OCI-LY3 (cell line): Measurements from ENCODE around the gene ANO10.

Experiments
- H2AFZ ChIP-seq: fragments of 200-600, 300-600 bp; shearing (Covaris generic); 2 replicates; pipeline ENCODE4 v1.6.0; 2014; ENCODE audit warnings: antibody characterized with exemption, low read depth, low read length
- H3K27ac ChIP-seq: fragments of 200-600, 300-600 bp; sonication (generic); 2 replicates; pipeline ENCODE4 v1.5.1; 2014; ENCODE audit warnings: mild to moderate bottlenecking, low read length, moderate library complexity, mixed read lengths
- H3K27me3 ChIP-seq: fragments of 200-600, 300-600 bp; sonication (generic); 2 replicates; pipeline ENCODE4 v1.6.1; 2014; ENCODE audit warnings: low read depth, low read length, mixed read lengths
- H3K36me3 ChIP-seq: fragments of 200-600, 300-600 bp; sonication (generic); replicated peaks from 2 replicates; pipeline ENCODE3; 2014; ENCODE audit warnings: low read depth, low read length, mixed read lengths
- H3K4me1 ChIP-seq: fragments of 300-600, 200-600 bp; sonication (generic); 2 replicates; pipeline ENCODE4 v1.6.1; 2014; ENCODE audit warnings: low read length, mixed read lengths
- H3K4me2 ChIP-seq: fragments of 200-600, 300-600 bp; sonication (generic); 2 replicates; pipeline ENCODE4 v1.6.1; 2014; ENCODE audit warnings: low read length, mixed read lengths
- H3K4me3 ChIP-seq: fragments of 300-600, 200-600 bp; sonication (generic); 2 replicates; pipeline ENCODE4 v1.5.1; 2014; ENCODE audit warnings: antibody characterized with exemption, mild to moderate bottlenecking, low read length, moderate library complexity
- H3K79me2 ChIP-seq: fragments of 300-600, 200-600 bp; shearing (Covaris generic); 2 replicates; pipeline ENCODE4 v1.6.1; 2014; ENCODE audit warnings: mild to moderate bottlenecking, low read length, mixed read lengths
- H3K9ac ChIP-seq: fragments of 300-600, 200-600 bp; shearing (Covaris generic); 2 replicates; pipeline ENCODE4 v1.6.0; 2014; ENCODE audit warnings: mild to moderate bottlenecking, low read length, moderate library complexity
- H3K9me3 ChIP-seq: fragments of 200-600, 300-600 bp; shearing (Covaris generic); 2 replicates; pipeline ENCODE4 v1.6.1; 2014; ENCODE audit warnings: low read length, mixed read lengths; ENCODE audit not compliant: insufficient read depth
- H4K20me1 ChIP-seq: fragments of 200-600, 300-600 bp; sonication (generic); 2 replicates; pipeline ENCODE4 v1.6.1; 2016; ENCODE audit warnings: low read length, mixed read lengths; ENCODE audit not compliant: insufficient read depth
- EZH2phosphoT487 ChIP-seq: fragments of 200-600 bp; shearing (Covaris generic); IDR thresholded peaks from 2 replicates; pipeline ENCODE4 v1.6.1; 2018; ENCODE audit warnings: antibody characterized with exemption, mixed run types, low read depth
- TF ChIP-seq, protein P1 (sequence below): fragments of 200-600, 300-600 bp; sonication (generic); IDR thresholded peaks from 2 replicates; pipeline ENCODE4 v1.5.1; 2014; ENCODE audit warnings: antibody characterized with exemption, low read length, low read depth

Gene ANO10

DNA sequence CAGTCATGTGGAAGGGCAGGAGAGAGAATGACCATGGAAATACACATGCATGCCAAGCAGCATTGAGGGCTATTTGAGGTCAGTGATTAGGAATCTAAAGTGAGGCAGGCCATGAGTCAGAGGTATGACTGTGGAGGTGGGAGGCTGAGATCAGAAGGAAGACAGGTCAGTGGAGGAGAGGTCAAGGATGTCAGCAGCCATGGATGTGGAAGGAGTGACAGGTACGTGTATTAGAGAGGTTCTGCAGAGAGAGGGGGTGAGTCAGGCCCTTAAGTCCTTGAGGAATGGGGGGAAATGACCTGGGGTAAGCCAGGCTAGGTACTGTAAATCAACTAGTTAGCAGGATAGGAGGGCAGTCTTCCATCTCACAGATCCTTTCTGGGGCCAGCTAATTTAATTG, 166.6 kb downstream of the ANO10 start:
- no peak overlapping the region for H3K27ac ChIP-seq
- no peak overlapping the region for H3K4me2 ChIP-seq
- H4K20me1 ChIP-seq: peaks cover 6% of the 10 kb centered on the region
- no peaks in the 10 kb centered on the region for H3K9me3 ChIP-seq
- no peak for TF ChIP-seq EZH2phosphoT487
- TF ChIP-seq, protein P1, sequence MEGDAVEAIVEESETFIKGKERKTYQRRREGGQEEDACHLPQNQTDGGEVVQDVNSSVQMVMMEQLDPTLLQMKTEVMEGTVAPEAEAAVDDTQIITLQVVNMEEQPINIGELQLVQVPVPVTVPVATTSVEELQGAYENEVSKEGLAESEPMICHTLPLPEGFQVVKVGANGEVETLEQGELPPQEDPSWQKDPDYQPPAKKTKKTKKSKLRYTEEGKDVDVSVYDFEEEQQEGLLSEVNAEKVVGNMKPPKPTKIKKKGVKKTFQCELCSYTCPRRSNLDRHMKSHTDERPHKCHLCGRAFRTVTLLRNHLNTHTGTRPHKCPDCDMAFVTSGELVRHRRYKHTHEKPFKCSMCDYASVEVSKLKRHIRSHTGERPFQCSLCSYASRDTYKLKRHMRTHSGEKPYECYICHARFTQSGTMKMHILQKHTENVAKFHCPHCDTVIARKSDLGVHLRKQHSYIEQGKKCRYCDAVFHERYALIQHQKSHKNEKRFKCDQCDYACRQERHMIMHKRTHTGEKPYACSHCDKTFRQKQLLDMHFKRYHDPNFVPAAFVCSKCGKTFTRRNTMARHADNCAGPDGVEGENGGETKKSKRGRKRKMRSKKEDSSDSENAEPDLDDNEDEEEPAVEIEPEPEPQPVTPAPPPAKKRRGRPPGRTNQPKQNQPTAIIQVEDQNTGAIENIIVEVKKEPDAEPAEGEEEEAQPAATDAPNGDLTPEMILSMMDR: no peak
- H3K4me3 ChIP-seq: no peak overlapping the region
- H2AFZ ChIP-seq: no peak overlapping the region
- no peaks in the 10 kb centered on the region for H3K27me3 ChIP-seq
- no peak overlapping the region for H3K9ac ChIP-seq
- peaks cover 13% of the 10 kb centered on the region for H3K4me1 ChIP-seq
- H3K79me2 ChIP-seq: no peaks in the 10 kb centered on the region
- H3K36me3 ChIP-seq: peaks cover 10% of the 10 kb centered on the region

DNA sequence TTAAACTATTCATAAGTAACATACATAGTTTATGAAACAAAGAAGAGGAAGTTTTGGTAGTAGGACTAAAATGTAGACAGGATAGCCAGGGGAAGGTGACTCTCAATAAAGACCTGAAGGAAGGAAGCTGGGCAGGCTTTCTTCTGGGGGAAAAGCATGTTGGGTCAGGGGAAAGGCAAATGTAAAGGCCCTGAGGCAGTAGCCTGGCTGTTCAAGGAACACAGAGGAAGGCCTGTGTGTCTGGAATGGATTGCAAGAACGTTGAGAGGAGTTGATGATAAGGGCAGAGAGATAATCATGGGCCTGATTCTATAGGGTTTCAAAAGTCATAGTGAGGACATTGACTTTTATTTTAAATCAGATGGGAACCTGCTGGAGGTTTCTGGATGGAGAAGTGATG, 167.8 kb downstream of the ANO10 start:
- Histone ChIP-seq H4K20me1 (peaks cover 6% of the 10 kb centered on the region; the same call in 1 of the 2 replicates), H3K4me2 (no peak overlapping the region), H3K9me3 (no peaks in the 10 kb centered on the region), H3K27ac (no peak overlapping the region), H3K4me3 (no peak overlapping the region), H2AFZ (no peak overlapping the region), H3K27me3 (no peaks in the 10 kb centered on the region), H3K4me1 (peaks cover 13% of the 10 kb centered on the region), H3K36me3 (peaks cover 10% of the 10 kb centered on the region), H3K79me2 (no peaks in the 10 kb centered on the region), H3K9ac (no peak overlapping the region)
- TF ChIP-seq, protein P1: no peak

DNA sequence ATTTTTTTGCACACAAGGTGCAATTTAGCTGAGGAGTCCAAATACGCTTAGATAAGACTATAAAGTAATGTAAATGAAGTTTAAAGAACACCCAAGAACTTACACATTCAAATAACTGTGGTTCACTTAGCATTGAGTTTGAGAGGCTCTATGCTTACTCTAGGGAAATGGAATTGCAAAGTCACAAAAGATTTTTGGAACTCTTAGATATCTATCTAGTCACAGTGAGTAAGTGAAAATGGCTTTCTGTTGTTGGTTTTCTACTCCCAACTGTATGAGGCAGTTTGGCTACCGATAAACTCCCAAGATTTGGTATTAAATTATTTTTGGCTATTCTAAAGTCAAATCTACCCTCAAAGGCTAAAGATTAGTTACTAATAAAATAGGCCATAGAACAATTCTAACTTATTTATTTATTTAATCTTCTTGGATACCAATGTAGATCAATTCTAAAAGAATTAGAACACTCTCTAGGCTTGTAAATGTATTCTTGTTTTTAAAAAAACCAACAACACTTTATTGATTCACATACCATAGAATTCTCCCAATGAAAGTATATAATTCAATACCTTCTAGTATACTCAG, 170.0 kb downstream of the ANO10 start:
- Histone ChIP-seq H3K9ac (no peak overlapping the region), H3K4me2 (no peak overlapping the region), H3K9me3 (no peaks in the 10 kb centered on the region), H3K27me3 (no peaks in the 10 kb centered on the region), H3K4me1 (peaks cover 3% of the 10 kb centered on the region; the same call in 1 of the 2 replicates), H3K79me2 (no peaks in the 10 kb centered on the region), H3K4me3 (no peak overlapping the region), H3K27ac (no peak overlapping the region), H4K20me1 (peaks cover 6% of the 10 kb centered on the region; the same call in 1 of the 2 replicates), H3K36me3 (peaks cover 7% of the 10 kb centered on the region), H2AFZ (no peak overlapping the region)
- no peak for TF ChIP-seq EZH2phosphoT487
- TF ChIP-seq, protein P1: no peak

DNA sequence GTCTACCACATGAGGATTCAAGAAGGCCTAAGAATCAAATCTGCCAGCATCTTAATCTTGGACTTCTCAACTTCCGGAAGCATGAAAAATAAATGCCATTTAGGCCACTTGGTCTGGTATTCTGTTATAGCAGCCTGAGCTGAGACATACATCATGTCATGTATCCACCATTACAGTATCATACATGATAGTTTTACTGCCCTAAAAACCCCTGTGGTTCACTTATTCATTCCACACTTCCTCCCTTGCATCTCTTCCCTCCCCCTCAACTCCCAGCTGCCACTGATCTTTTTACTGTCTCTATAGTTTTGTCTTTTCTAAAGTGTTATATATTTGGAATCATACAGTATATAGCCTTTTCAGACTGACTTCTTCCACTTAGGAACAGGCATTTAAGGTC, 173.7 kb downstream of the ANO10 start:
- H3K9me3 ChIP-seq: no peaks in the 10 kb centered on the region
- H3K4me1 ChIP-seq: no peaks in the 10 kb centered on the region
- no peak for TF ChIP-seq EZH2phosphoT487
- TF ChIP-seq, protein P1: no peak
- no peaks in the 10 kb centered on the region for H4K20me1 ChIP-seq
- no peaks in the 10 kb centered on the region for H3K79me2 ChIP-seq
- H2AFZ ChIP-seq: no peak overlapping the region
- no peak overlapping the region for H3K4me3 ChIP-seq
- H3K36me3 ChIP-seq: no peaks in the 10 kb centered on the region
- H3K27ac ChIP-seq: no peak overlapping the region
- no peak overlapping the region for H3K4me2 ChIP-seq
- no peaks in the 10 kb centered on the region for H3K27me3 ChIP-seq
- no peak overlapping the region for H3K9ac ChIP-seq
